AG09309 (cell line): ENCODE measurements around the gene SLC24A3.

Source experiments
- DNase-seq: peaks from one replicate; pipeline ENCODE4 v3.0.0-alpha.2; 2010; ENCODE audit warnings: low read depth
- H3K4me3 ChIP-seq: 2 replicates; pipeline ENCODE4 v1.5.1; 2011; ENCODE audit warnings: mild to moderate bottlenecking, low read depth, low read length, moderate library complexity; ENCODE audit not compliant: control insufficient read depth
- TF ChIP-seq, protein P1 (sequence below): IDR thresholded peaks from 2 replicates; pipeline ENCODE4 v1.5.1; 2011; ENCODE audit warnings: mild to moderate bottlenecking, low read depth, low read length, inconsistent platforms; ENCODE audit not compliant: insufficient read depth, control insufficient read depth; ENCODE audit errors: missing control alignments

Gene SLC24A3

DNA sequence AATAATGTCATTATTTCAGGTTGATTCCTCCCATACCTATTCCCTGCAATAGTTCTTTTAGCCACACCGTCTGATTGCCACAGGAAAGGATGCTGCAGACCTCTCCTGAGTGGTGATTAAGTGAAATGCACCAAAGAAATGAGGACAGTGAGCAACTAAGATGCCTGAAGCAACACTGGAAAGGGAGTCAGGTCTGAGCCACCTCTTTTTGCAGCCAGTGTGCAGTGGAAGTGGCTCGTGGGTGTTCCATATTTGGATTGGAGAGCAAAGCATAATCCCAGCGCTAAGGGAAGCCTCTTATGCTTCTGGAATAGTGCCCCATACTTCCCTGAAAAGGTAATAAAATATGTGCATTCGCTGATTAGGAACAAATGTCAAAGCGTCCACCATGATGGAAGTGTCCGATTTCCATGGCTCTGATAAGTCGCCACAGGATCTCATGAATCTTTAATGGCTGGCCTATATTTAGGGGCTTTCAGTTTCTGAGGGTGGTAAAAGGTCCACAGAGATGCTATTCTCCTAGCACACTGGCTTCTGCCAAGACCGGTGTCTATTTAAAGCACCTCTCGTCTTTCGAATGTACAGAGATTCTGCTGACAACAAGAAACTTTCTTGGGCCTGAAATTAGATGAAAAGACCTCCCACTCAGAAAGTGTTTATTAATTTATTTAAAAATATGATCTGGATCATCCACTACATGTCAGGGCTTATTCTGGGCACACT is 253.9 kb downstream of the SLC24A3 start:
- no peak for DNase-seq
- TF ChIP-seq, protein P1, sequence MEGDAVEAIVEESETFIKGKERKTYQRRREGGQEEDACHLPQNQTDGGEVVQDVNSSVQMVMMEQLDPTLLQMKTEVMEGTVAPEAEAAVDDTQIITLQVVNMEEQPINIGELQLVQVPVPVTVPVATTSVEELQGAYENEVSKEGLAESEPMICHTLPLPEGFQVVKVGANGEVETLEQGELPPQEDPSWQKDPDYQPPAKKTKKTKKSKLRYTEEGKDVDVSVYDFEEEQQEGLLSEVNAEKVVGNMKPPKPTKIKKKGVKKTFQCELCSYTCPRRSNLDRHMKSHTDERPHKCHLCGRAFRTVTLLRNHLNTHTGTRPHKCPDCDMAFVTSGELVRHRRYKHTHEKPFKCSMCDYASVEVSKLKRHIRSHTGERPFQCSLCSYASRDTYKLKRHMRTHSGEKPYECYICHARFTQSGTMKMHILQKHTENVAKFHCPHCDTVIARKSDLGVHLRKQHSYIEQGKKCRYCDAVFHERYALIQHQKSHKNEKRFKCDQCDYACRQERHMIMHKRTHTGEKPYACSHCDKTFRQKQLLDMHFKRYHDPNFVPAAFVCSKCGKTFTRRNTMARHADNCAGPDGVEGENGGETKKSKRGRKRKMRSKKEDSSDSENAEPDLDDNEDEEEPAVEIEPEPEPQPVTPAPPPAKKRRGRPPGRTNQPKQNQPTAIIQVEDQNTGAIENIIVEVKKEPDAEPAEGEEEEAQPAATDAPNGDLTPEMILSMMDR = no peak
- no peak overlapping the region for H3K4me3 ChIP-seq

DNA sequence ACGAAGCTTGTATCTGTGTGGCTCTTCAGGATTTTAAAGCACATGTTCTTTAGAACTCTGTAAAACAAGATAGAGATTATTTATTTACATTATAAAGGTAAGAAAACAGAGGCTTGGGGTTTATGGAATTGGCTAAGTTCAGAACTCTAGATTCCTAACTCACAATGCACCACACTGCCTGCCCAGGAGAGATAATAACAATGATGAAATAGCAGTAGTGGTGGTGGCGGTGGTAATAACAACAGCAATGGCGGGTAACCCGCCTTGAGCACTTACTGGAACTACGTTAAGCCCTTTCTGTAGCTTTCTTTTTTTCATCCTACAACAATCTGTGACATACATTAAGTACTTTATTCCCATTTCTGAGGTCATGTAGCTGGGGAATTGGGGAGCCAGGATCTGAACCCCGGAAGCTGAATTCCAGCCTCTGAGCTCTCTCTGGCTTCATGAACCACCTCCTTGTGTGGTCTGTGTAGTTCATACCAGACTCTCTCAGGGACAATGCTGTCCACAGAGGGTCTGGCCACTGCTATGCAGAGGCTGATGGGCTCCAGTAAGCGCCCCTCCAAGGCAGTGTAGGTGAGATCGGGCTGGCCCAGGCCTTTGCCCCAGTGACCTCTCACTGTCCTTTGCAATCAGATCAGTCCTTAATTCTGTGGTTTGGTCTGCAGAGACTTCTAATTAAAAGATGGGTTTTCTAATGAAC is 260.9 kb downstream of the SLC24A3 start:
- H3K4me3 ChIP-seq = no peak overlapping the region
- DNase-seq = no peak
- TF ChIP-seq, protein P1 = no peak

DNA sequence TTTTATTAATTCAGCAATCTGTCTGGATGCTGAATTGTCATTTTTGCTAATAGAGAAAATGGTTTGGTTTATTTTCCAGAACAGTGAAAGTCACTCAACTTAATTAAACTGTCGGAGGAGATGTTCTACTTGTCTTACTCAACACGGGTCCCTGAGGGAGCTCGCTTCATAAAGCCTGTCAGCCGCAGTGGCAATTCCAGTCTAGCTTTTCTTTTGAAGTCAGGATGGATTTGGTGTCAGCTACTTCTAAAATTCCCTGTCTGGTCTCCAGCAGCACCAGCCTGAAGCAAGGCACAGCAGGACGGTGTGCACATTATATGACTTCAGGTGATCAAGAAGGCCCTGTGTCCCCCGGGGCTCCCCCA is 261.5 kb downstream of the SLC24A3 start:
- TF ChIP-seq, protein P1 = no peak
- DNase-seq = no peak
- H3K4me3 ChIP-seq = no peak overlapping the region

DNA sequence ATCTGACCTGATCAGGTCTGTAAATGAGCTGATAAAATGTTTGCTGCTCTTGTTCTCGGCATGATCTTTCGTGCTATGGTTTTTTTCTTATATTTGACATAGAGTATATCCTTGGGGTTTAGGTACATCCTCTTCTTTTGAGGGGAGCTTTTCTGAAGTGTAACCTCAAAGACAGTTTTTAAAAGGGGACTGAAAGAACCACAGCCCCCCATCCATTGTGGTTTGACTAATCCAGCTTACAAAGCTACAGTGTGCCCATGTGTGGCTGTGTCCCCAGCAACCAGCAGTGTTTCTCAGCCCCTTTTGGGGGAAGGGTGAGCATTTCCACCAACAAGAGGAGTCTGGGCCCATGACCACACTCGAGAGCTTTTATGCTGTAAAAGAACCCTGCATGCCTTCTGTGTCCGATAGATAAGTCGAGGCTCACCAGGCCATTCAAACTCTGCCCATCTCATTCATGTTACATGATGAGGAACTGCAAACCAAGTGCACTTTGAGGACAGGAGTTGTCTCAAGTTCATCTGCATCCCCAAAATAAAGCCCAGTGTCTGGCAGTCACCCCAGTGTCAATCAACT is 266.0 kb downstream of the SLC24A3 start:
- no peak overlapping the region for H3K4me3 ChIP-seq
- no peak for DNase-seq
- TF ChIP-seq, protein P1 = no peak

DNA sequence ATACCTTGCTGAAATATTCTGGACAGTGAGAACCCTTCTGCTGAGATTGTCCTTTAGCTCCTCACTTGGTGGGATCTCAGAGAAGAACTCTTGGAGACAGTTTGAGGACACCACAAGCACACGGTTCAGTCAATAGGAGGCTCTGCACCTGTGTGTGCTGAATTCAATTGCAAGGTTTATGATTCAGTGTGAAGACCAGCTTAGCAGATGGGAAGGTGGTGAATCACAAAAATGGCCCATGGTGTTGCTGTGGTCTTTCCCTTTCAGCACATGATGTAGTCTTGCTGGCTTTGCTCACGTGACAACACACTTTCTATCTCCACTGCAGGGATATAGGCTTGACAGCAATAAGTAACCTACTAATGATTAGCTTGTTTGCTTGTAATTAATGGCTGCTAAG is 270.3 kb downstream of the SLC24A3 start:
- TF ChIP-seq, protein P1 = no peak
- DNase-seq = no peak
- H3K4me3 ChIP-seq = no peak overlapping the region

DNA sequence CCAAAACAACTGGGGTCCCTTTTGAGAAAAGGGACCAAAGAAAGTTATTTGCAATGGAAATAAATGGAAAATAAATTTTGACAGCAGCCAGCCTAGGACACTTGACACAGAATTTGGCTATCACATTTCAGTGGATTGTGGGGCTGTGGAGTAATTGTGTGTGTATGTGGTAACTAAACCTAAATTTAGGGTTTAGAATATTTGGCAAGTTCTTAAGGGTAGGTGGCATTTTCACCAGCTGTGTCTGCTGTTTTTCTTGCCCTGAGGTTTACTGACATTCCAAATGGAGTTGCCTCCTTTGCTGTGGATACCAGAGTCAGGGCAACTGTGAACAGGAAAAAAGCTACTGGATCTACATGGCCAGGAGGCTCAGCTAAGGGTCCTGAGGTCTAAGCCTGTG is 270.9 kb downstream of the SLC24A3 start:
- no peak for DNase-seq
- no peak overlapping the region for H3K4me3 ChIP-seq
- TF ChIP-seq, protein P1 = no peak
